ENCODE measurements around the gene PIK3R1.

GRCh38 chr5:68232277-68232676, 16.7 kb downstream of the PIK3R1 start:
- TF ChIP-seq CTCF (IDR thresholded peaks at IDR 0.05) (no peak), POLR2A (IDR thresholded peaks at IDR 0.05) (no peak)
